ENCODE measurements around the gene GRWD1. TPM values are rescaled to one million over a fixed set of nuclear protein-coding genes. Genes with fewer than 3 reads are reported as not detected.
"Not testable (repeated sequence)": the region's sequence is repeated elsewhere in the genome, so short reads cannot be mapped to it uniquely, and the experiment has no call there.

Gene GRWD1
- total RNA-seq, 1 experiment from 2014 or later = 54.8 TPM

- DNase-seq (ENCODE audit: low spot score) = no peak
Measured at GRCh38 chr19:48478339-48479256, 32.8 kb downstream of the GRWD1 start.

GRCh38 chr19:48479686-48480085 lies 33.9 kb downstream of the GRWD1 start:
- no peak for DNase-seq (ENCODE audit: low spot score)

DNA sequence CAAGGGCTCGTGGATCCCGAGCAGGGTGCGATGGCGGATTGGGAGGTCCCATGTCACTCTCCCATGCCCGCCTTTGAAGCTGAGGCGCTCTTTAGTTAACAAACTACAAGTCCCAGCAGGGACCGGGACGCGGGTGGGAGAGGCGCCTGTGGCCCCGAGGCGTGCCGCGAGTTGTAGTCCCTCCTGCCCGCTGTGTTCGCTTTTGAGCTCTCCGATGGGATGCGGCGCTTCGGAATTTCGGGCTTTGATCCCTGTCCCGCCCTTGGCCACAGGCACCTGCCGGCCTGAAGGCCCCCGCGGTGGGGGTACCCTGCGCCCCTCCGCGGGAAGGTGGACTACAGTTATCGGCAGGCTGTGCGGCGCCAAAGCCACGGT lies 34.4 kb downstream of the GRWD1 start:
- DNase-seq (ENCODE audit: low spot score) = no peak

DNA sequence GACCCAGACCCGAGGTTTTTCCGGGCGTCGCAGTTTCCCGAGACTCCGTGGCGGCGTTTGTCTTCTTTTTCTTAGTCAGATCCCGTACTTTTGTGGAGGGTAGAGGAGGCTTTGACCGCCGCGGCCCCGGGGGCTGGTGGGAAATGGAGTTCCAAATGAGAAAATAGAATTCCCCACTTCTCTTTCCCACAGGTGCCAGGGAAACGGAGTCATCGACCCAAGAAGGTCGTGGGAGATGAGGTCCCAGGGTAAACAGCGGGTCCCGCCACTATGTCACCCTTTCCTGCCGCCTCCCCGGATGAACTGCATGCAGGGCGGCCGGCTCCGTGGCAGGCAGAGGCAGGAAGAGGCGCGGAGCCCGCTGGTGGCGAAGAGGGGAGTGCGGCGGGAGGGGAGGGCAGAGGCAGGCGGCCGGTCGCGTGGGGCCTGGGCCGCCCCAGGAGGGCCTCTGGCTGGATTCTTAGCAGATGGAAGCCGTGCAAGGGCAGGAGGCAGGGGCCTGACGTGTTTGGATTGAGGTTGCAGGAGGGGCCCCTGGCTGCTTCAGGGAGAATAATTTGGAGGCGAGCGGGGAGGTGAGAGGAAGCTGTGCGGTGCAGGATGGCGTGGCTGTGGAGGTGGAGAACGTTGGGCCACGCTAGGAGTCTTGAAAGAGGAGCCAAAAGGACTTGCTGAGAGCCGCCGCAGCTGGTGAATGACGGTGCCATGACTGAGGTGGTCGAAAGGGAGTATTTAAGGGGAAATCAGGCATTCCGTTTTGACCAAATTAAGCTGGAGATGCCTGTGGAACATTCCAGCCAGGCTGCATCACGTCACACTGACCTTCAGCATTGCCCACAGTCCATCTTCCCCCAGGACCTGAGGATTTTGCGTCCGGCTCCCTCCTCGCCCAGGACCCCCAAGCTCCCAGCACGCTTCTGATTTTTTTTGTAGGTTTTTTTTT lies 35.0 kb downstream of the GRWD1 start:
- DNase-seq (ENCODE audit: low spot score) = no peak

- no peak for DNase-seq (ENCODE audit: low spot score)
Measured at GRCh38 chr19:48481846-48482639, 36.3 kb downstream of the GRWD1 start.

DNA sequence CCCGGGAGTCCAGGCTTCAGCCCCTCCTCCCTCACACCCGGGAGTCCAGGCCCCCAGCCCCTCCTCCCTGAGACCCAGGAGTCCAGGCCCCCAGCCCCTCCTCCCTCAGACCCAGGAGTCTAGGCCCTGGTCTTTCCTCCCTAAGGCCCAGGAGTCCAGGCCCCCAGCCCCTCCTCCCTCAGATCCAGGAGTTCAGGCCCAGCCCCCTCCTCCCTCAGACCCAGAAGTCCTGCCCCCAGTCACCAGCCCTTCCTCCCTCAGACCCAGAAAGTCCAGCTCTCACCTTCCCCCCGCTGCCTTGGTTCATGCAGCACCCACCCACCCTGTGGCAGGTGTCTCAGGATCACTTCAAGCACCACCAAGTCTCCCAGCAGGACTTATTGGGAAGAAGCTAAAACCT lies 37.5 kb downstream of the GRWD1 start:
- no peak for DNase-seq (ENCODE audit: low spot score)

GRCh38 chr19:48484247-48484893 lies 38.6 kb downstream of the GRWD1 start:
- no peak for DNase-seq (ENCODE audit: low spot score)

GRCh38 chr19:48484931-48485612 lies 39.3 kb downstream of the GRWD1 start:
- DNase-seq (ENCODE audit: low spot score) = no peak

GRCh38 chr19:48486706-48487105 lies 40.9 kb downstream of the GRWD1 start:
- not testable (repeated sequence) for DNase-seq (ENCODE audit: low spot score)

GRCh38 chr19:48487544-48487943 lies 41.8 kb downstream of the GRWD1 start:
- no peak for DNase-seq (ENCODE audit: low spot score)

DNA sequence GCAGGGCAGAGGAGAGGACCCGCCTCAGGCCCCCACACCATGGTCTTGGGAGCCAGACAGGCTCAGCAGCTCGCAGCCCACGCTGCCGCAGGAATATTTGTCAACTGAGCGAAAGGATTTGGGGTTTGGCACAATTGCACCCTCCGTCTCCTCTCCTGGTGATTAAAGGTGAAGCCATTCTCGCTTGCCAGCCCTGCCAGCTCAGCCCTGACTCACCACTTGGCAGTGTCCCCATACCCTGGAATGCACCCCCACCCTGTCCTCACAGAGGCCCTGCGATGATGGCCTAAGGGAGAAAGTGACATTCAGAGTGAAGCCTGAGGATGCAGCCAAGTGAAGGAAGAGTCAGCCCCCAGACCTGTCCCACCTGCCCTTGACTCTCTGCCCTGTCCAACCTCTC lies 42.2 kb downstream of the GRWD1 start:
- DNase-seq (ENCODE audit: low spot score) = peak; percentile 96

DNA sequence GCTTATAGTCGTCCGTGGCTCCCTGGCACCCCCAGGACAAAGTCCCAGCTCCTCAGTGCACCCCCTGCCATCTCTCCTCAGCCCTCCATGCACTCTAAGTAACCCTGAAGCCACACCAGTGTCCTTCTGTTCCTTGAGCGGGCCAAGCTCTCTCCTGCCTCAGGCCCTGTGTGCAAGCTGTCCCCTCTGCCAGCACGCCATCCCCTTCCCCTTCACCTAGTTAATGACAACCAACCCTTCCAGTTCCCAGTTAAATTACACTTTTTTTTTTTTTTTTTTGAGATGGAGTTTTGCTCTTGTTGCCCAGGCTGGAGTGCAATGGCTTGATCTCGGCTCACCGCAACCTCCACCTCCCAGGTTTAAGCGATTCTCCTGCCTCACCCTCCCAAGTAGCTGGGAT lies 42.7 kb downstream of the GRWD1 start:
- not testable (repeated sequence) for DNase-seq (ENCODE audit: low spot score)

- DNase-seq (ENCODE audit: low spot score) = peak; percentile 70
Measured at GRCh38 chr19:48489608-48490216, 43.9 kb downstream of the GRWD1 start.

GRCh38 chr19:48490981-48491792 lies 45.4 kb downstream of the GRWD1 start:
- DNase-seq (ENCODE audit: low spot score) = no peak

DNA sequence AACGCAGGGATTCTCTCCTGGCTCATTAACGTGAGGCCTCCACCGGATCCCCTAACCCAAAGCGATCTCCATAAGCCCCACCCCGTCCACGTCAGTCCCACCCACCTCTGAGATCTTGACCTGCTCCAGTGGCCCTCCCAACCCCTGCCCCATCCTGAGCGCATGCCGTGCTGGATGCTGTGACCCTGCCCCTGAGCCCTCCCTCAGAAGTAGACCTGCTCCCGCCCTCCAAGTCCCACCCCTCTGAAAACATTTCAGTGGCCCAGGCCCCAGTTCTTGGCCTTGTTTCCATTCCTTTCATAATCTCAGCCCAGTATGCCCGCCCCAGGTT lies 46.0 kb downstream of the GRWD1 start:
- DNase-seq (ENCODE audit: low spot score) = no peak

DNA sequence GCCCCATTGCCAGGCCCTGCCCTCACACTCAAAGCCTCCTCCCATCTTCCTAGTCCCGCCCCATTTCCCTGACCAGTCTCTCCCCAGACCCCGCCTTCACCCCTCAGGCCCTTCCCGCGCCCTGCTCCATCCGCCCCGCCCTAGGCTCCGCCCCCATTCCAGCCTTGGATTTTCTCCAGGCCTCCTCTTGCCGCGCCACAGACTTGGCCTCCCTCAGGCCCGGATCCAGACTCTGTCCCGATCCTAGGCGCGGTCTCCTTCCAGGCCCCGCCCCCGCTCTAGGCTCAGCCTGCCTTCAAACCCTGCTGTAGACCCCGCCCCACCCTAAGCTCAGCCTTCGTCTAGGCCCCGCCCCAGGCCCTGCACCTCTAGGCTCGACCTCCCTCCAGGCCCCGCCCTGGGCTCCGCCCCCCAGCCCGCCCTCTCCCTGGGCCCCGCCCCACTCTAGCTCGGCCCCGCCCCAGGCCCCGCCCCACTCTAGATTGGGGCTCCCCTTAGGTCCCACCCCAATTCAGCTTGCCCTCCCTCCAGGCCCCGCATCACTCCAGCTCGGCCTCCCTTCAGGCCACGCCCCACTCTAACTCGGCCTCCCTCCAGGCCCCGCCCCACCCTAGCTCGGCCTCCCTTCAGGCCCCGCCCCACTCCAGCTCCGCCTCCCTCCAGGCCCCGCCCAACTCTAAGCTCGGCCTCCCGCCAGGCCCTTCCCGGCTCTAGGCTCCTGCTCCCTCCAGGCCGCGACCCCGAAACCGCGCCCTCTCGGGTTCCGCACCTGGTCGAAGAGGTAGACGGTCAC lies 47.3 kb downstream of the GRWD1 start:
- peak; percentile 70 for DNase-seq (ENCODE audit: low spot score)

GRCh38 chr19:48493718-48494401 lies 48.1 kb downstream of the GRWD1 start:
- DNase-seq (ENCODE audit: low spot score) = no peak

DNA sequence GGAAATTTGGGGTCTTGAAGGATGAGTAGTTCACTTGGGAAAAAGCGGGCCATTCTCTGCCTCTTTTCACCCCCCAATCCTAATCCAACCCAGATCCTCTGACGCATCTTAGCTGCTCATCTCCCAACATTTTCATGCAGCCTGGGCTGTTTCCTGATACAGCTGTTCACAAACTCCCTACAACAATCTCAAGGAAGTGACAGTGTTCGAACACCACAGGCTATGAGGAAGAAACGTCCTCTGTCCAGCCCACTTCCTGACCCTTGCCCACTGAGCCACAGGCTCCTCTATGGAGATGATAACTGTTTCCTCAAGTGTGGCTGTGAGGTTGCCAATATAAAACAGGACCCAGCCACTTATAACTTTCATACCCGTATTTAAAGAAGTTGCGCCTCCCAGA lies 49.6 kb downstream of the GRWD1 start:
- no peak for DNase-seq (ENCODE audit: low spot score)
